DOHH2 (cell line): ENCODE measurements around the gene MYL5.

Source experiments
- H3F3A ChIP-seq: fragments of 200-600 bp; sonication (generic), shearing (Covaris generic); 2 replicates; pipeline ENCODE4 v1.6.0; 2016; ENCODE audit warnings: antibody characterized with exemption, mild to moderate bottlenecking; ENCODE audit not compliant: control insufficient read depth, insufficient read depth
- H3K27ac ChIP-seq: fragments of 200-600 bp; sonication (generic); 2 replicates; pipeline ENCODE4 v1.5.1; 2014; ENCODE audit warnings: low read depth, mild to moderate bottlenecking, low read length, moderate library complexity
- H3K27me3 ChIP-seq: fragments of 200-600 bp; sonication (generic); 2 replicates; pipeline ENCODE4 v1.6.1; 2014; ENCODE audit warnings: mild to moderate bottlenecking, low read length, mixed read lengths; ENCODE audit not compliant: control insufficient read depth
- H3K36me3 ChIP-seq: fragments of 200-600 bp; sonication (generic); 2 replicates; pipeline ENCODE4 v1.6.1; 2014; ENCODE audit warnings: mild to moderate bottlenecking, low read length, moderate library complexity, mixed read lengths; ENCODE audit not compliant: control insufficient read depth
- H3K4me1 ChIP-seq: fragments of 200-600 bp; sonication (generic); 2 replicates; pipeline ENCODE4 v1.6.1; 2014; ENCODE audit warnings: mild to moderate bottlenecking, low read length, mixed read lengths; ENCODE audit not compliant: control insufficient read depth
- H3K4me2 ChIP-seq: fragments of 200-600 bp; sonication (generic); 2 replicates; pipeline ENCODE4 v1.6.0; 2014; ENCODE audit warnings: mild to moderate bottlenecking, low read length, moderate library complexity
- H3K4me3 ChIP-seq: fragments of 200-600 bp; sonication (generic); 2 replicates; pipeline ENCODE4 v1.5.1; 2014; ENCODE audit warnings: mild to moderate bottlenecking, low read length, mixed read lengths
- H3K79me2 ChIP-seq: fragments of 200-600 bp; sonication (generic); 2 replicates; pipeline ENCODE4 v1.6.1; 2014; ENCODE audit warnings: mild to moderate bottlenecking, low read length, mixed read lengths; ENCODE audit not compliant: control insufficient read depth
- H3K9me2 ChIP-seq: fragments of 200-600 bp; sonication (generic); replicated peaks from 2 replicates; pipeline ENCODE4 v1.6.1; 2014; ENCODE audit warnings: mild to moderate bottlenecking, low read length, mixed read lengths; ENCODE audit not compliant: control insufficient read depth
- H3K9me3 ChIP-seq: fragments of 200-600 bp; sonication (generic); 2 replicates; pipeline ENCODE4 v1.6.1; 2014; ENCODE audit warnings: antibody characterized with exemption, low read length, mixed read lengths; ENCODE audit not compliant: control insufficient read depth, insufficient read depth
- H4K20me1 ChIP-seq: fragments of 200-600 bp; sonication (generic); 2 replicates; pipeline ENCODE4 v1.6.0; 2014; ENCODE audit warnings: low read depth, mild to moderate bottlenecking, antibody characterized with exemption, low read length, moderate library complexity; ENCODE audit not compliant: control insufficient read depth, insufficient read depth
- CTCF ChIP-seq: fragments of 200-600 bp; sonication (generic); IDR thresholded peaks from one replicate; pipeline ENCODE4 v1.5.1; 2014; ENCODE audit warnings: antibody characterized with exemption, mild to moderate bottlenecking, low read depth, low read length; ENCODE audit not compliant: poor library complexity, severe bottlenecking
- EZH2phosphoT487 ChIP-seq: fragments of 200-600 bp; sonication (generic); IDR thresholded peaks from 2 replicates; pipeline ENCODE4 v1.6.1; 2017; ENCODE audit warnings: borderline replicate concordance, mild to moderate bottlenecking, antibody characterized with exemption, low read length, moderate library complexity, mixed read lengths

MYL5 gene

GRCh38 chr4:681736-682451 is 7.6 kb downstream of the MYL5 start:
- Histone ChIP-seq H3K27me3 (no peaks in the 10 kb centered on the region), H3F3A (no peaks in the 10 kb centered on the region), H3K4me3 (no peak overlapping the region), H3K9me3 (no peaks in the 10 kb centered on the region), H3K36me3 (no peaks in the 10 kb centered on the region), H3K4me2 (no peak overlapping the region), H3K79me2 (no peaks in the 10 kb centered on the region), H3K27ac (no peak overlapping the region), H3K9me2 (no peaks in the 10 kb centered on the region), H4K20me1 (no peaks in the 10 kb centered on the region), H3K4me1 (peaks cover 50% of the 10 kb centered on the region)
- TF ChIP-seq EZH2phosphoT487 (no peak), CTCF (no peak)

- Histone ChIP-seq H3K9me3 (no peaks in the 10 kb centered on the region), H3K27ac (no peak overlapping the region), H3K4me1 (peaks cover 42% of the 10 kb centered on the region), H3K9me2 (no peaks in the 10 kb centered on the region), H3K79me2 (no peaks in the 10 kb centered on the region), H3K4me3 (no peak overlapping the region), H3K27me3 (no peaks in the 10 kb centered on the region), H3F3A (no peaks in the 10 kb centered on the region), H3K36me3 (no peaks in the 10 kb centered on the region), H3K4me2 (no peak overlapping the region), H4K20me1 (no peaks in the 10 kb centered on the region)
- TF ChIP-seq EZH2phosphoT487 (no peak), CTCF (no peak)
Observed at GRCh38 chr4:682490-683172, 8.3 kb downstream of the MYL5 start.

DNA sequence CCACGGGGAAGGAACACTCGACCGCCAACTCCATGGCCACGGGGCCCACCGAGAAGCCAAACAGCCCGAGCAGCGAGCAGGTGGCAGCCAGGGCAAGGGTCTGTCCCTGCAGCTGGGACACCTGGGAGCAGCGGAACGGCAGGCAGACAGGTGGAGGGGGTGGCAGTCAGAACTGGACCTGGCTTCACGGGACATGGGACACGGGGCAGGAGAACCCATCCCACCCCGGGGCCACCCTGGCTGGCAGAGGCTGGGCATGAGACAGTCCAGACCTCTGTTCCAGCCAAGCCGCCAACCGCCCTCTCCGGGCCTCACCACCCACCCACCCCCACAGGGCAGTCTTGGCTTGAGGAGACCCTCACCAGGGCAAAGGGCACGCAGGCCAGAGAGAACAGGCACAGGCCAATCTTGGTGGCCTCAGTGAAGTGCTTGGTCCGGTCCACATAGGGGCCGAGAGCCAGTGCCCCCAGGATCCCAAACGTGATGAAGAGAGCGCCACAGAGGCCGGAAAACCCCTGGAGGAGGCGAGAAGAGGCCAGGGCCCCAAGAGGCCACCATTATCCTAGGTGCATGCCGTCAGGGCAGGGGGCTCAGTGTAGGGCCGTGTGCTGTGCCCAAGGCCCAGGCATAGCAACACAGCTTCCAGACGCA is 9.0 kb downstream of the MYL5 start:
- Histone ChIP-seq H3K27ac (no peak overlapping the region), H3K79me2 (no peaks in the 10 kb centered on the region), H4K20me1 (no peaks in the 10 kb centered on the region), H3K27me3 (no peaks in the 10 kb centered on the region), H3K36me3 (no peaks in the 10 kb centered on the region), H3K4me3 (no peak overlapping the region), H3F3A (no peaks in the 10 kb centered on the region), H3K4me1 (peaks cover 35% of the 10 kb centered on the region), H3K9me2 (no peaks in the 10 kb centered on the region), H3K9me3 (no peaks in the 10 kb centered on the region), H3K4me2 (peak overlapping the region; percentile 16; the same call in 1 of the 2 replicates)
- TF ChIP-seq CTCF (no peak), EZH2phosphoT487 (no peak)
